ENCODE data around the gene NOLC1.

DNA sequence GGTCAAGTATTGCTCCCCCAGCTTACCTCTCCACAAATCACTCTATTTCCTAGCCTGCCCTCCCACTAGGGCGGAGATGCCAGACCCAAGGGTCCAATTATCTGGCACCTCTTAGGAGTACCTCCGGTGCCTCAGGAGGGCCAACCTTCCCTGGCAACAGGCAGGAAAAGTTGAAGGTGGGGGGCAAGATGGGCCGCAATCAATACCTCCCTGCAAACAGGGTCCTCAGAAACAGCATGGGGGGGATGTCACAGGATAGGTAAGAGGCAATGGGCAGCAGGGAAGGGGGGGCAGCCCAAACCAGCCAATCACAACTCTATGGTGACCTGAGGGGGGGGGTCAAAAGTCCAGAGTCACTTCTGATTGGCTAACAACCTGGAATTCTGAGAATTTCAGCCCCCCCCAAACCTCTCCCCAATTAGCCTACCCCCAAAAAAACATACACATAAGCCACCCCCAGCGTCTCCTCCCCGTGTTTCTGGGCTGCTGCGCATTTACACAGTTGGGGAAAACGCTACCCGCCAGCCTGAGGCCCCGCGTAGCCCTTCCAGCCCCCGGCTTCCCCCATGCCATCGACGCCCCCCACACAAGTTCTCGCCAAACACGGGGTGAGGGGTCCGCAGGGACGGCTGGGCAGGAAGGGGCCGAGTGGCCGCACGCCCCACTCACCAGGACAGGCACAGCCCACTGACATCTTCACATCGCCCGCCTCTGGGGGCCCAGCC is 32.6 kb upstream of the NOLC1 start:
- TF ChIP-seq EZH2 (IDR thresholded peaks at IDR 0.05; ENCODE audit: low read length, missing control alignments) (no peak), CTCF (conservative IDR thresholded peaks at IDR 0.05 in 1 of 2, IDR thresholded peaks at IDR 0.05 in 1 of 2; ENCODE audit: low read depth in 1 of 2, low read length in 2 of 2) (no peak)
